IPS-18a (cell line): Measurements from ENCODE around the gene EIF4E2.

Experiments
- H3K27ac ChIP-seq: one replicate; pipeline ENCODE4 v1.5.1; 2013; ENCODE audit warnings: low read length
- H3K27me3 ChIP-seq: one replicate; pipeline ENCODE4 v1.6.1; 2013; ENCODE audit warnings: mild to moderate bottlenecking, low read length; ENCODE audit not compliant: control insufficient read depth, insufficient read depth
- H3K36me3 ChIP-seq: one replicate; pipeline ENCODE4 v1.6.1; 2013; ENCODE audit warnings: low read depth, low read length; ENCODE audit not compliant: control insufficient read depth
- H3K4me1 ChIP-seq: one replicate; pipeline ENCODE4 v1.6.1; 2013; ENCODE audit warnings: low read depth, low read length; ENCODE audit not compliant: control insufficient read depth
- H3K4me3 ChIP-seq: one replicate; pipeline ENCODE4 v1.5.1; 2013; ENCODE audit warnings: low read length
- H3K9ac ChIP-seq: one replicate; pipeline ENCODE4 v1.6.1; 2013; ENCODE audit warnings: mild to moderate bottlenecking, low read length, moderate library complexity
- H3K9me3 ChIP-seq: one replicate; pipeline ENCODE4 v1.6.1; 2013; ENCODE audit warnings: low read depth, low read length; ENCODE audit not compliant: control insufficient read depth

The EIF4E2 gene

GRCh38 chr2:232550354-232551249 is at the start of gene EIF4E2, which contains the start of gene TIGD1:
Gene EIF4E2, plus strand, starts transcription at chr2:232550689. Its CDS starts 36 bp downstream, at chr2:232550725.
Gene TIGD1, minus strand, starts transcription at chr2:232550557. Its CDS starts 675 bp downstream, at chr2:232549882.
- Histone ChIP-seq H3K4me3 (peak within 1 kb of the TSS; percentile 88), H3K9me3 (peaks cover 3% of the 10 kb centered on the region), H3K4me1 (peaks cover 5% of the 10 kb centered on the region), H3K27ac (peak within 1 kb of the TSS; percentile 77), H3K36me3 (peaks cover 17% of the 10 kb centered on the region), H3K27me3 (no peaks in the 10 kb centered on the region), H3K9ac (peak within 1 kb of the TSS; percentile 92)

- H3K27me3 ChIP-seq, result peaks cover 53% of the 10 kb centered on the region
These were observed 49.1 kb upstream of the EIF4E2 start for GRCh38 chr2:232501331-232501771.

GRCh38 chr2:232501794-232502390 is 48.6 kb upstream of the EIF4E2 start:
- H3K4me3 ChIP-seq, result peak overlapping the region; percentile 54
- peaks cover 59% of the 10 kb centered on the region for H3K27me3 ChIP-seq

More at GRCh38 chr2:232501331-232501771, 49.1 kb upstream of the EIF4E2 start:
- H3K36me3 ChIP-seq, result no peaks in the 10 kb centered on the region
- no peaks in the 10 kb centered on the region for H3K9me3 ChIP-seq
- H3K27ac ChIP-seq, result no peak overlapping the region
- peaks cover 5% of the 10 kb centered on the region for H3K4me1 ChIP-seq
- H3K4me3 ChIP-seq, result no peak overlapping the region
- no peak overlapping the region for H3K9ac ChIP-seq

GRCh38 chr2:232502511-232502910 is 48.0 kb upstream of the EIF4E2 start:
- Histone ChIP-seq H3K4me1 (peaks cover 5% of the 10 kb centered on the region), H3K9me3 (no peaks in the 10 kb centered on the region), H3K27ac (no peak overlapping the region), H3K9ac (peak overlapping the region; percentile 21), H3K36me3 (no peaks in the 10 kb centered on the region), H3K27me3 (peaks cover 62% of the 10 kb centered on the region), H3K4me3 (peak overlapping the region; percentile 54)

More at GRCh38 chr2:232501794-232502390, 48.6 kb upstream of the EIF4E2 start:
- Histone ChIP-seq H3K27ac (no peak overlapping the region), H3K9me3 (no peaks in the 10 kb centered on the region), H3K4me1 (peaks cover 5% of the 10 kb centered on the region), H3K9ac (peak overlapping the region; percentile 21), H3K36me3 (no peaks in the 10 kb centered on the region)

- Histone ChIP-seq H3K27ac (no peak overlapping the region), H3K4me3 (peak overlapping the region; percentile 61), H3K27me3 (peaks cover 62% of the 10 kb centered on the region), H3K36me3 (no peaks in the 10 kb centered on the region), H3K9me3 (no peaks in the 10 kb centered on the region), H3K4me1 (peaks cover 5% of the 10 kb centered on the region), H3K9ac (no peak overlapping the region)
These were observed 47.3 kb upstream of the EIF4E2 start for GRCh38 chr2:232502911-232503808.

GRCh38 chr2:232503809-232504323 is 46.6 kb upstream of the EIF4E2 start:
- no peaks in the 10 kb centered on the region for H3K36me3 ChIP-seq
- H3K27me3 ChIP-seq, result peaks cover 62% of the 10 kb centered on the region
- H3K27ac ChIP-seq, result no peak overlapping the region
- no peaks in the 10 kb centered on the region for H3K9me3 ChIP-seq
- no peak overlapping the region for H3K9ac ChIP-seq
- peaks cover 5% of the 10 kb centered on the region for H3K4me1 ChIP-seq
- H3K4me3 ChIP-seq, result peak overlapping the region; percentile 61

- H3K9ac ChIP-seq, result no peak overlapping the region
- H3K4me1 ChIP-seq, result peaks cover 5% of the 10 kb centered on the region
- no peak overlapping the region for H3K27ac ChIP-seq
- H3K27me3 ChIP-seq, result peaks cover 62% of the 10 kb centered on the region
- H3K36me3 ChIP-seq, result no peaks in the 10 kb centered on the region
- no peak overlapping the region for H3K4me3 ChIP-seq
- H3K9me3 ChIP-seq, result no peaks in the 10 kb centered on the region
These were observed 46.1 kb upstream of the EIF4E2 start for GRCh38 chr2:232504438-232504837.

- peaks cover 5% of the 10 kb centered on the region for H3K4me1 ChIP-seq
- no peaks in the 10 kb centered on the region for H3K36me3 ChIP-seq
- H3K27me3 ChIP-seq, result peaks cover 56% of the 10 kb centered on the region
- H3K9me3 ChIP-seq, result no peaks in the 10 kb centered on the region
- H3K4me3 ChIP-seq, result no peak overlapping the region
- H3K9ac ChIP-seq, result no peak overlapping the region
- no peak overlapping the region for H3K27ac ChIP-seq
These were observed 44.6 kb upstream of the EIF4E2 start for GRCh38 chr2:232505856-232506255.

- peaks cover 53% of the 10 kb centered on the region for H3K27me3 ChIP-seq
- H3K4me3 ChIP-seq, result no peak overlapping the region
- H3K36me3 ChIP-seq, result no peaks in the 10 kb centered on the region
- no peak overlapping the region for H3K27ac ChIP-seq
- no peaks in the 10 kb centered on the region for H3K9me3 ChIP-seq
- peaks cover 3% of the 10 kb centered on the region for H3K4me1 ChIP-seq
- H3K9ac ChIP-seq, result no peak overlapping the region
These were observed 43.8 kb upstream of the EIF4E2 start for GRCh38 chr2:232506709-232507108.

GRCh38 chr2:232508251-232508650 is 42.2 kb upstream of the EIF4E2 start:
- no peaks in the 10 kb centered on the region for H3K36me3 ChIP-seq
- H3K27ac ChIP-seq, result no peak overlapping the region
- no peak overlapping the region for H3K9ac ChIP-seq
- H3K4me1 ChIP-seq, result no peaks in the 10 kb centered on the region
- peaks cover 40% of the 10 kb centered on the region for H3K27me3 ChIP-seq
- no peak overlapping the region for H3K4me3 ChIP-seq
- H3K9me3 ChIP-seq, result no peaks in the 10 kb centered on the region
